Skin of body (tissue), 2 donors: Measurements from ENCODE around the gene HCFC1R1. TPM values are rescaled to one million over a fixed set of nuclear protein-coding genes. Genes with fewer than 3 reads are reported as not detected.
"Not testable (repeated sequence)": the region's sequence is repeated elsewhere in the genome, so short reads cannot be mapped to it uniquely, and the experiment has no call there.

Experiments used
- DNase-seq: peaks from one replicate; lab custom pipeline; 2025; lab: John Stamatoyannopoulos, UW
- total RNA-seq: library from RNA; depleted of rRNA; stranded (reverse); fragments of >200 nt; gene quantifications from one replicate; pipeline ENCODE4 v1.2.3, GENCODE V29; 2014

The HCFC1R1 gene
- total RNA-seq, result 15.4 TPM

- peak; percentile 92 for DNase-seq
Measured at GRCh38 chr16:3023669-3024478, at the start of gene HCFC1R1, which contains the start of gene THOC6. TSS of gene HCFC1R1 (minus strand) at chr16:3023942. CDS start at chr16:3023941, 1 bp downstream. TSS of gene THOC6 (plus strand) at chr16:3024035. CDS start at chr16:3024327, 292 bp downstream.

- no peak for DNase-seq
Measured at GRCh38 chr16:3073448-3073847, 49.7 kb upstream of the HCFC1R1 start.

GRCh38 chr16:3072576-3073263 is 49.0 kb upstream of the HCFC1R1 start:
- DNase-seq, result not testable (repeated sequence)

GRCh38 chr16:3072148-3072547 is 48.4 kb upstream of the HCFC1R1 start:
- DNase-seq, result not testable (repeated sequence)

GRCh38 chr16:3071655-3072054 is 47.9 kb upstream of the HCFC1R1 start:
- DNase-seq, result no peak

GRCh38 chr16:3070608-3071111 is 46.9 kb upstream of the HCFC1R1 start:
- DNase-seq, result no peak

- DNase-seq, result not testable (repeated sequence)
Measured at GRCh38 chr16:3069146-3069545, 45.4 kb upstream of the HCFC1R1 start.

GRCh38 chr16:3068487-3068886 is 44.7 kb upstream of the HCFC1R1 start:
- DNase-seq, result no peak

- no peak for DNase-seq
Measured at GRCh38 chr16:3066440-3066748, 42.7 kb upstream of the HCFC1R1 start.

GRCh38 chr16:3065742-3066439 is 42.1 kb upstream of the HCFC1R1 start:
- DNase-seq, result no peak

- peak; percentile 24 for DNase-seq
Measured at GRCh38 chr16:3065069-3065741, 41.5 kb upstream of the HCFC1R1 start, which contains the start of gene IL32. TSS of gene IL32 (plus strand) at chr16:3065640. CDS start at chr16:3065812, 172 bp downstream.

- DNase-seq, result no peak
Measured at GRCh38 chr16:3063625-3064386, 40.1 kb upstream of the HCFC1R1 start.

- no peak for DNase-seq
Measured at GRCh38 chr16:3062553-3062952, 38.8 kb upstream of the HCFC1R1 start.

- no peak for DNase-seq
Measured at GRCh38 chr16:3060339-3061127, 36.8 kb upstream of the HCFC1R1 start.

GRCh38 chr16:3059723-3060242 is 36.0 kb upstream of the HCFC1R1 start:
- DNase-seq, result no peak

GRCh38 chr16:3059041-3059722 is 35.4 kb upstream of the HCFC1R1 start:
- peak; percentile 69 for DNase-seq

- DNase-seq, result no peak
Measured at GRCh38 chr16:3058139-3059030, 34.6 kb upstream of the HCFC1R1 start.
